HG03280 (cell line): ENCODE results near the gene VIL1.

Experiments used
- ATAC-seq: cut with Tn5 transposase; IDR thresholded peaks from one replicate; pipeline ENCODE4 v1.9.1; 2021; ENCODE audit warnings: mild to moderate bottlenecking, moderate library complexity; ENCODE audit not compliant: unreplicated experiment

VIL1 gene

DNA sequence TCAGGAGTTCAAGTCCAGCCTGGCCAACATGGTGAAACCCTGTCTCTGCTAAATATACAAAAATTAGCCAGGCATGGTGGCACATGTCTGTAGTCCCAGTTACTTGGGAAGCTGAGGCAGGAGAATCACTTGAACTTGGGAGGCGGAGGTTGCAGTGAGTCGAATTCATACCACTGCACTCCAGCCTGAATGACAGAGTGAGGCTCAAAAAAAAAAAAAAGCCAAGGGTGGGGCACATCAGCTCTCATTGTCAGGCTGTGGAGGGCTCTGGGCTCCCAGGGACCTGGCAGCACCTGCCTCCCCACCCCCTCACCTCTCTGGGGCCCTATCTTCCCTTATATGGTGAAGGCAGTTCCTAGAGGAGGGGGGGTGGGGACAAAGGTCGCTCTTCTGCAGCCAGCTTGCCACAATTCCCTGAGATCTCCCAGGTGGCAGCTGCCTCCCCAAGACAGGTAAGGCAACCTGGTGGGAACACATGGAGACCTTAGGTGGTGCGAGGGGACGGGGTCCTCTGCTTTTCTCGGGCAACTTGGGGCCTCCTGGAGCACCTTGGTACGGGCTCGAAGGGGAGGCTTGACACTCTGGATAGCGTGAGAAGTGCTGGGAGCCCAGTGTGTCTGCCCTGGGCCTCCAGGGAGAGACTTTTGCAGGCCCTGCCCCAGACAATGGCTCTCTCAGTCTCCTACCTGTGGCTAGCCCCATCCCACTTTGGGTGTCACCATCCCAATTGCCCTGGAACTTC is at the start of gene VIL1:
Gene VIL1 (plus strand): TSS at position 407 of the 742 bp plus-strand sequence. CDS start 4,656 bp downstream, outside the sequence.
- ATAC-seq, result no peak

DNA sequence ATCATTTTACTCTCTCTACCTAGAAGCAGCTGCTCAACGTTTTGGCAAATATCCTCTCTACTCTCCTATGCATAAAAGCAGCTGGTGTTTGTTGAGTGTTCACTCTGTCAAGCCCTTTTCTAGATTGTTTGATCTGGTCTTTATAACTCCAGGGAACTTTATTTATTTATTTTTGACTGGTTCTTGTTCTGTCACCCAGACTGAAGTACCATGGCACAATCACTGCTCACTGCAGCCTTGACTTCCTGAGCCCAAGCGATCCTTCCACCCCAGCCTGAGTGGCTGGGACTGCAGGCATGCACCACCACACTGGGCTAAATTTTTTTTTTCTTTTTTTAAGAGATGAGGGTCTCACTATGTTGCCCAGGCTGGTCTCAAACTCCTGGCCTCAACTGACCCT is 49.6 kb upstream of the VIL1 start:
- ATAC-seq, result no peak

DNA sequence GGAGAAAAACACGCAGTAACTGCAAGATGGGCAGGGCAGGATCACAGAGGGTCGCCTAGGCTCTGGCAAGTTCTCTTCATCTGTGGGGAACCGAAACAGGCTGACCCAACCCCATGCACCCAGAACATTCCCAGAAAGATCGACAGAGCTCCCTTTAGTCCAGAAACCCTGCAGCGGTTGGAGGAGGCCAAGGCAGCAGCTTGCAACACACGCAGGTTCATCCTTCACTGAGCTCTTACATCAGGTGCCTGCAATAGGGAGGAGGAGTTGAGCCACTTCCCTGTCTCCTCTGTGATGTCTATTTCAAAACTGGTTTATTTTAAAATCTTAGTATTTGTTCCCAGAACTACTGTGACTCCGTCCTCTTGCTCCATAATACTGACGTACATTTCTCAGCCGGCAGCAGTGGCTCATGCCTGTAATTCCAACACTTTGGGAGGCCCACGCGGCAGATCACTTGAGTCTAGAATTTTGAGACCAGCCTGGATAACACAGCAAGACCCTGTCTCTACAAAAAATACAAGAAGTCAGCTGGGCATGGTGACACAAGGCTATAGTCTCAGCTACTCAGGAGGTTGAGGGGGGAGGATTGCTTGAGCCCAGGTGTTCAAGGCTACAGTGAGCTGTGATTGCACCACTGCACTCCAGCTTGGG is 48.4 kb upstream of the VIL1 start:
- no peak for ATAC-seq

DNA sequence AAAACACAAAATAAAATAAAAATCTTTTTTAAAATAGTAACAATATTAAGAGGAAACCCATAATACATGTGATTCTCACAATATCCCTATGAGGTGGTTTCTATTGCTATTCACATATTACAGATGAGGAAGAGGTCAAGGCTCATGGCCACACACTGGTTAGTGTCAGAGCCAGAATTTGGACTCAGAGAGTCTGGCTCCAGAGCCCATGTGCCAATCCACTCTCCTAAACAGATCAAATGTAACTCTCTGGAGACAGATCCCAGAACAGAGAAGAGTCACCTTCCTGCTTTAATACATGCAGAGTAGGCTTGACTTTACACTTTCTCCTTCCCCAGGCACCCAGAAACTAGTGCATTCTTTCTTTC is 47.0 kb upstream of the VIL1 start:
- no peak for ATAC-seq

DNA sequence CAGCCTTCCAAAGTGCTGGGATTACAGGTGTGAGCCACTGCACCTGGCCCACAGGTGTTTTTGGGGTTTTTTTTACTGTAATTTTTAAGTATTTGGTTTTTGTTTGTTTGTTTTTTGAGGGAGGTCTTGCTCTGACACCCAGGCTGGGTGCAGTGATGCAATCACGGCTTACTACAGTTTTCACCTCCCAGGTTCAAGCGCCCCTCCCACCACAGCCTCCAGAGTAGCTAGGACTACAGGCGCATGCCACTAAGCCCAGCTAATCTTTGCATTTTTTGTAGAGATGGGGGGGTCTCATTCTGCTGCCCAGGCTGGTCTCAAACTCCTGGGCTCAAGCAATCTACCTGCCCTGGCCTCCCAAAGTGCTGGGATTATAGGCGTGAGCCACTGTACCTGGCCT is 44.1 kb upstream of the VIL1 start:
- ATAC-seq, result no peak

DNA sequence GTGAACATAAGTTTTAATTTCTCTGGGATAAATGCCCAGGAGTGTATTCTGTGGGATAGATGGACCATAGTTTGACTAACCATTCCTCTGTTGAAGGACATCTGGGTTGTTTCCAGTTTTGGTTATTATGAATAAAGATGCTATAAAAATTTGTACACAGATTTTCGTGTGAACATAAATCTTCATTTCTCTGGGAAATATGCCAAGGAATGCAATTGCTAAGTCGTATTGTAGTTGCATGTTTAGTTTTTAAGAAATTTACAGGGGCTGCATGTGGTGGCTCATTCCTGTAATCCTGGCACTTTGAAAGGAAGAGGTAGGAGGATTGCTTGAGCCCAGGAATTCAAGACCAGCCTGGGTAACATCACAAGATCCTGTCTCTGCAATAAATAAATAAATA is 43.7 kb upstream of the VIL1 start:
- ATAC-seq, result no peak

DNA sequence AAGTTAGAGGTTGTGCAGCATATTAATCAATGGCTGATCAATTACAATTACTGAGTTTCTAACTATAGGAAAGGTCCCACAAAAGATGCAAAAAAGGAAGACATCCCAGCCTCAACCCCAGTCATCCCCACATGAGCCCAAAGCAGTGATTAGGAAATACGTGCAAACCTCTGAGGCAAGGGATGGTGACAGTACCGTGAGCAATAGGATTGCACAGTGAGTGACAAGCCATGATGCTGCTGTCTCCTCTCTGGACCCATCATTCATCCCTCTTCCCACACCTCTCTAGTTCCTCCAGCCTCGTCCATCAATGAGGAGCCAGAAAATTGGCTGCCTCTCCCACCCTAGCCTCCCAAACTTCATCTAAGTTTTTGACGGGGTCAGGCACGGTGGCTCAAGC is 40.9 kb upstream of the VIL1 start:
- no peak for ATAC-seq

DNA sequence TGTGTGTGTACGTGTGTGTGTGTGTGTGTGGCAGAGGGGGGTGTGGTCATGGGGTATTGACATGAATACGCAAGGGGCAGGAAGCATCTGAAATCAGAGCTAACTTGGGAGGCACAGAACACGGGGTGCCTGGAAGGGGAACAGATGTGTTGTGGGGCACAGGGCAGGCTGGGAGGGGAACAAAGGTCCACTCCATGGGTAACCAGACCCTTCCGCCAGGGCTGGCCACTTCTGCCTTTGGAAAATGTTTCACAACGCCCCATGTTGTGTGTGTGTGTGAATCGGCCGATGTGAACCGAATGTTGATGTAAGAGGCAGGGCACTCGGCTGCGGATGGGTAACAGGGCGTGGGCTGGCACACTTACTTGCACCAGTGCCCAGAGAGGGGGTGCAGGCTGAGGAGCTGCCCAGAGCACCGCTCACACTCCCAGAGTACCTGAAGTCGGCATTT is 37.0 kb upstream of the VIL1 start, which contains the start of gene SLC11A1:
Gene SLC11A1 (plus strand): TSS at position 358 of the 451 bp plus-strand sequence. CDS start 96 bp downstream, outside the sequence.
- no peak for ATAC-seq

DNA sequence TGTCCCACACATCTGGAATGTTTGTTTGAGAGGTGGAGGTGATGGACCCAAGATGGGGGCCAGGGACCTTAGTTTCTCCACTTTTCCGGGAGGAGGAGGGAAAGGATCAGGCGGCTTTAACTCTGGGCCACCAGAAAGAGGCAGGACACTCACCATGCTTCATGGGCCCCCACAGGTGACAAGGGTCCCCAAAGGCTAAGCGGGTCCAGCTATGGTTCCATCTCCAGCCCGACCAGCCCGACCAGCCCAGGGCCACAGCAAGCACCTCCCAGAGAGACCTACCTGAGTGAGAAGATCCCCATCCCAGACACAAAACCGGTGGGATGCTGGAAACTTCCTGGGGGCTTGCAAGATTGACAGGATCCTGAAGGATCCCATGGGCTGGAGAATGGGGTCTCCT is 36.1 kb upstream of the VIL1 start:
- no peak for ATAC-seq

DNA sequence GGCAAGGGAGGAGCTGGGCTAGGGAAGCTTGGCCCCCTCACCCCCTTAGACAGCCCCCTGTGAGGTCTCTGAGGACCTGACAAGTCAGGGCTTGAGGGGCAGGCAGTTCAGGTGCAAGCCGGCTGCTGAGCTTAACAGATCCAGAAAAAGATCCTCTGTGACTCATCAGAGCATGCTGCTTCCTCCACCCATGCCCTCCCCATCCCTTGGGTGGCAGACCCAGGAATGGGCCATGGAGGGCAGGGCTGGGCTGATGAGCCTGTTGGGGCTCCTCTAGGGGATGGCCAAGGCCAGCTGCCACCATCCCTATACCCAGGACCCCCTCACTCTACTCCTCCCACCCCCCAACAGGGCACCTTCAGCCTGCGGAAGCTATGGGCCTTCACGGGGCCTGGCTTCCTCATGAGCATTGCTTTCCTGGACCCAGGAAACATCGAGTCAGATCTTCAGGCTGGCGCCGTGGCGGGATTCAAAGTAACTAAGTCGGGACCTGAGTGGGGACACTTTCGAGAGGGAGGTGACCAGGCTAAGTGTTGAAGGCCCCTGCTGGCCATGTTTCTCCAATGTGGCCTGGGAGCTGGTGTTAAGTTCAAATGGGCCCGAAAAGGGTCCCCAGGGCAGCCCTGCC is 34.9 kb upstream of the VIL1 start:
- no peak for ATAC-seq

DNA sequence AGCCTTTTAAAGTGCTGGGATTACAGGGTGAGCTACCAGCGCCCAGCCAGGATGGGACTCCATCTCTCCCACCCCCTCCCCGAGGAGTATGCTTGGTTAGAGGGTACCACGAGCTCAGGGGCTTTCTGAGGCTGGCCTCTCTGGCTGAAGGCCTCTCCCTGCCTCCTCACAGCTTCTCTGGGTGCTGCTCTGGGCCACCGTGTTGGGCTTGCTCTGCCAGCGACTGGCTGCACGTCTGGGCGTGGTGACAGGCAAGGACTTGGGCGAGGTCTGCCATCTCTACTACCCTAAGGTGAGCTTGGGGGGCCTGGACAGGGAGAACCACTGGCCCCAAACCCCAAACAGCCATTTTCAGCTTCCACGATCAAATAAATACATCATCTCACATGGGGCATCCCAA is 33.9 kb upstream of the VIL1 start:
- no peak for ATAC-seq

DNA sequence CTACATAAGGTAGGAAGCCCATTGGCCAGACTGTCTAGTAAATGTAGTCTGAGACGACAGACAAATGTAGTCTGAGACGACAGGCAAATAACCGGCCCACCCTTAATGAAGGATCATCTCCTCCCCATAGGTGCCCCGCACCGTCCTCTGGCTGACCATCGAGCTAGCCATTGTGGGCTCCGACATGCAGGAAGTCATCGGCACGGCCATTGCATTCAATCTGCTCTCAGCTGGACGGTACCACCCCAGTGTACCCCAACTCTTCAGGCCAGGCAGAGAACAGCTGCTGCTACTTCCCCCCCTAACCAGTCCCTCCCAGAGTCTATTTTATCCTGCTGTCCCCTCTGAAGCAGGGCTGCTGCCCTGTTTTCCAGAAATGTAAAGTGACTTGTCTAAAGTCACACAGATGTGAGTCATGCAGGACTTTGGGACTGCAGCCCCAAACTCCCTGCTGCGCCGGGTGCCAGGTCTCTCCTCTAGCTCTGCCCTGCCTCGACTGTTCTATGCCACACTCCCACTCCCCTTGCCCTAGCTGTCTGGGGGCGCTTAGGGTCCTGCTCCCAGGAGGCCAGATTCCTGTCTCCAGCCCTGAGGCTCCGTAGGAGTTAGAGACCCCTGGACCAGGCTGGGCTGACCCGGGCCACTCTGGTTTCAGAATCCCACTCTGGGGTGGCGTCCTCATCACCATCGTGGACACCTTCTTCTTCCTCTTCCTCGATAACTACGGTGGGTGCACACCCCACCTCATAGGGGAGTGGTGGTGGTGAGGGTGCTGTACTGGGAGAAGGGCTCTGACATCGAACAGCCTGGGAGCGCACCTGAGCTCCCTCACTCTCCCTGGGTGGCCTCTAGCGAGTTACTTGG is 32.2 kb upstream of the VIL1 start:
- no peak for ATAC-seq

DNA sequence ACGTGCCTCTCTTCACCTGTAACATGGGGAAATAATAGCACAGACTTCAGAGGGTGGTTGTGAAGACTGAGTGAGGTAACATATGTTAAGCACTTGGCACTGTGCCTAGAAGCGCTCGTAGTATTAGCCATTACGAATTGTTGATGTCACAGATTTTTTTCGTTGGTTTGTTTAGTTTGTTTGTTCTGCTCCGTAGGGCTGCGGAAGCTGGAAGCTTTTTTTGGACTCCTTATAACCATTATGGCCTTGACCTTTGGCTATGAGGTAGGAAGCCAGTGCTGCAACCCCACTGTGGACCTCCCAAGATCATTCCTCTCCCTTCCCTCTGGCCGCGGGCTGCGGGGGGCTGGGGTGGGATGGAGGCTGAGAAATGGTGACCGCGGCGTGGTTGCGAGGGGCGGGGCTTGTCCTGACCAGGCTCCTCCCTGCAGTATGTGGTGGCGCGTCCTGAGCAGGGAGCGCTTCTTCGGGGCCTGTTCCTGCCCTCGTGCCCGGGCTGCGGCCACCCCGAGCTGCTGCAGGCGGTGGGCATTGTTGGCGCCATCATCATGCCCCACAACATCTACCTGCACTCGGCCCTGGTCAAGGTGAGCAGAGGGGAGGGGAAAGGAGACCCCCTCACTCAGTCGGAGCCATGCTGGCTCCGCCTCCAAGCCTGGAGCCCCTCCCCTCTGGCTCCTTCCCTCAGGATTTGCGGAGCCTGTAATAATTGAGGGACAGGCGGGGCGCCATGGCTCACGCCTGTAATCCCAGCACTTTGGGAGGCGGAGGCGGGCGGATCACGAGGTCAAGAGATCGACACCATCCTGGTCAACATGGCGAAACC is 31.3 kb upstream of the VIL1 start:
- ATAC-seq, result no peak

DNA sequence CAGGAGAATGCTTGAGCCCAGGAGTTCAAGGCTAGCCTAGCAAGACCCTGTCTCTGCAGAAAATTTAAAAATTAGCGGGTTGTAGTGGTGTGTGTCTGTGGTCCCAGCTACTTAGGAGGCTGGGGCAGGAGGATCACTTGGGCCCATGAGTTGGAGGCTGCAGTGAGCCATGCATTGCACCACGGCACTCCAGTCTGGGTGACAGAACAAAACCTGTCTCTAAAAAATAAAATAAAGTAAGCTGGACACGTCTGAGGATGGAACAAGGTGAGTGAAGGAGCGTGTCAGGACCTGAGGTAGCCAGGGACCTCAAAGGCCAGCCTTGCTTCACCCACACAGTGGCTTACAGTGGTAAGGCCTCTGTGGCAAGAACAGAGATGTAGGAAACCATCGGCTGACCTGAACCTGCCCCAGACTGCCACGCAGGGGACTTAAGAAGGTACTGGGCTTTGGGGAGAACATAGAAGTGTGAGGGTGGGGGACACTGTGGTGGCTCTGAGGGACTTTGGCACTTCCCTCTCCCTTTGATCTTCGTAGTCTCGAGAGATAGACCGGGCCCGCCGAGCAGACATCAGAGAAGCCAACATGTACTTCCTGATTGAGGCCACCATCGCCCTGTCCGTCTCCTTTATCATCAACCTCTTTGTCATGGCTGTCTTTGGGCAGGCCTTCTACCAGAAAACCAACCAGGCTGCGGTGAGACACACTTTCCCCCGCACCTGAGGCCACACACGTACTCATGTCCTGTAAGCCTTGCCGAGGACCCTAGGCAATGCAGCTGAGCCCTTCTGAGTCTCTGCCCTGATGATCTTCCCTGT is 29.4 kb upstream of the VIL1 start:
- ATAC-seq, result no peak

DNA sequence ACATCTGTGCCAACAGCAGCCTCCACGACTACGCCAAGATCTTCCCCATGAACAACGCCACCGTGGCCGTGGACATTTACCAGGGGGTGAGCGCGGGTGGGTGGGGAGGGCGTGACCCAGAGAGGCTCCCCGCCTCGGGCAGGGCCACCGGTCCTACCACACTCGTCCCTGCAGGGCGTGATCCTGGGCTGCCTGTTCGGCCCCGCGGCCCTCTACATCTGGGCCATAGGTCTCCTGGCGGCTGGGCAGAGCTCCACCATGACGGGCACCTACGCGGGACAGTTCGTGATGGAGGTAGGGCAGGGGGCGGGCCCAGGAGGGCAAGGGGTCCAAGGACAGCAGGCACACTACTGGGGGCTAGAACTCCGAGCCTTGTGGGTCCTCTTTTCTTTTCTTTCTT is 27.7 kb upstream of the VIL1 start:
- no peak for ATAC-seq

DNA sequence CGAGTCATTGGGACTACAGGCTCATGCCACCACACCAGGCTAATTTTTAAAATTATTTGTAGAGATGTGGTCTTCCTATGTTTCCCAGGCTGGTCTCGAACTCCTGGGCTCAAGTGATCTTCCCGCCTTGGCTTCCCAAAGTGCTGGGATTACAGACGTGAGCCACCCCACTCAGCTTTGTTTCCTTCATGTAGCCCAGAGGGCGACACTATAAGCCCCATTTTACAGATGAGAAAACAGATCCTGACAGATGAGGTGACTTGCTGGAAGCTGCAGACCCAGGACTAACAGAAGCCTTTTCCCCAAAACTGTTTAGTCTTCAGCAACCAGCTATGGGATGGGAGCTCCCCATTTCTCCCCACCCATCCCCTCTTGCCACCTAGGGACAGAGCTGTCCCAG is 26.5 kb upstream of the VIL1 start:
- no peak for ATAC-seq

DNA sequence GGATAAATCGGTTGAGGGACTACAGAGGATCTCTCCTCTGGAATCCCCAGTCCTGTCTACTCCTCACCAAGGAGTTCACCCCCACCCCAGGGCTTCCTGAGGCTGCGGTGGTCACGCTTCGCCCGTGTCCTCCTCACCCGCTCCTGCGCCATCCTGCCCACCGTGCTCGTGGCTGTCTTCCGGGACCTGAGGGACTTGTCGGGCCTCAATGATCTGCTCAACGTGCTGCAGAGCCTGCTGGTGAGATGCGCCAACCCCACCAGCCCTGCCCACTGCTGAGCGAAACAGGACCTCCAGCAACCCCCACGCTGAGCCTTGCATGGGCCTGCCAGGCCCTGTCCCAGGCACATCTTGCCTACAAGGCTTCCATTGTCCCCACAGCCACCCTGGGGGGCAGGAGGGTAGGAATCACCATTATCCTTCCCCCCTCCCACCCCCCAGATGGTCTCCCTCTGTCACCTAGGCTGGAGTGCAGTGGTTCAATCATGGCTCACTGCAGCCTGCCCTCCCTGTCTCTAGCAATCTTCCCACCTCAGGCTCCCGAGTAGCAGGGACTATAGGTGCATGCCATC is 25.9 kb upstream of the VIL1 start:
- no peak for ATAC-seq

DNA sequence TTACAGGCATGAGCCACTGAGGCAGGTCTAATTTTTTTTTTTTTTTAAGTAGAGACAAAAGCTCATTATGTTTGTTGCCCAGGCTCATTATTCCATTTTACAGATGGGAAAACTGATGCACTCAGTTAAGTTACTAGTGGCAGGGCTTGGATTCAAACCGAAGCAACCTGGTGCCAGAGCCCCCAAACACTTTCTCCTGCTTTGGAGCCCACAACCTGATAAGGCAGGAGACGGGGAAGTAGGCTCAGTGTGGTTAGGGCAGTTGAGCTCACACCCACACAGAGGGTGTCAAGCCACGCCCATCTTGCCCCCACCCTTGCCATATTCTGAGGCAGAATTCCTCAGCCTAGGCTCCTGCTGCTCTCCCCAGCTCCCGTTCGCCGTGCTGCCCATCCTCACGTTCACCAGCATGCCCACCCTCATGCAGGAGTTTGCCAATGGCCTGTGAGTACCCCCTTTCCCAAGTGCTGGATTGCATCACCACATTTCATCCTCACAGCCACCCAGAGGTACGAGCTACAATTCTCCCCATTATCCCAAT is 25.1 kb upstream of the VIL1 start:
- no peak for ATAC-seq
